AG09309 (cell line): Measurements from ENCODE around the gene ABCC6.

Source experiments
- DNase-seq: peaks from one replicate; pipeline ENCODE4 v3.0.0-alpha.2; 2010; ENCODE audit warnings: low read depth
- H3K4me3 ChIP-seq: 2 replicates; pipeline ENCODE4 v1.5.1; 2011; ENCODE audit warnings: mild to moderate bottlenecking, low read depth, low read length, moderate library complexity; ENCODE audit not compliant: control insufficient read depth
- CTCF ChIP-seq: IDR thresholded peaks from 2 replicates; pipeline ENCODE4 v1.5.1; 2011; ENCODE audit warnings: mild to moderate bottlenecking, low read depth, low read length, inconsistent platforms; ENCODE audit not compliant: insufficient read depth, control insufficient read depth; ENCODE audit errors: missing control alignments

ABCC6 gene

GRCh38 chr16:16190546-16190945, 32.7 kb downstream of the ABCC6 start:
- no peak for TF ChIP-seq CTCF
- no peak for DNase-seq
- H3K4me3 ChIP-seq: no peak overlapping the region

GRCh38 chr16:16189842-16190241, 33.5 kb downstream of the ABCC6 start:
- DNase-seq: no peak
- TF ChIP-seq CTCF: no peak
- H3K4me3 ChIP-seq: no peak overlapping the region

- DNase-seq: no peak
- H3K4me3 ChIP-seq: no peak overlapping the region
- TF ChIP-seq CTCF: no peak
Observed at GRCh38 chr16:16188827-16189226, 34.5 kb downstream of the ABCC6 start.

GRCh38 chr16:16186820-16187219, 36.5 kb downstream of the ABCC6 start:
- DNase-seq: no peak
- H3K4me3 ChIP-seq: no peak overlapping the region
- TF ChIP-seq CTCF: no peak

GRCh38 chr16:16185095-16185494, 38.2 kb downstream of the ABCC6 start:
- DNase-seq: no peak
- TF ChIP-seq CTCF: no peak
- no peak overlapping the region for H3K4me3 ChIP-seq

- TF ChIP-seq CTCF: no peak
- DNase-seq: no peak
- no peak overlapping the region for H3K4me3 ChIP-seq
Observed at GRCh38 chr16:16184594-16184993, 38.7 kb downstream of the ABCC6 start.

GRCh38 chr16:16183562-16183961, 39.7 kb downstream of the ABCC6 start:
- no peak overlapping the region for H3K4me3 ChIP-seq
- peak; percentile 14 for TF ChIP-seq CTCF
- DNase-seq: no peak
